Thyroid gland (tissue), 4 donors: ENCODE measurements around the gene ACACA. TPM values are rescaled to one million over a fixed set of nuclear protein-coding genes. Genes with fewer than 3 reads are reported as not detected.
"Not testable (repeated sequence)": the region's sequence is repeated elsewhere in the genome, so short reads cannot be mapped to it uniquely, and the experiment has no call there.

Experiments
- DNase-seq, 2 donors: peaks; one replicate each; pipeline ENCODE4 v3.0.0-alpha.2; 2019
- H3K27ac ChIP-seq, 3 donors: fragments of 200-600 bp; sonication (generic); 1 replicate in 2 of 3; 2 replicates in 1 of 3; pipeline ENCODE4 v1.5.1; 2016 to 2019; ENCODE audit warnings: mild to moderate bottlenecking in 1 of 3, moderate library complexity in 1 of 3
- H3K27me3 ChIP-seq: fragments of 200-600 bp; sonication (generic); one replicate; pipeline ENCODE4 v1.5.1; 2019
- H3K36me3 ChIP-seq, 2 donors: fragments of 200-600 bp; sonication (generic); one replicate each; pipeline ENCODE4 v1.5.1; 2016 to 2019
- H3K4me1 ChIP-seq, 2 donors: fragments of 200-600 bp; sonication (generic); one replicate each; pipeline ENCODE4 v1.5.1; 2017 to 2019
- H3K4me3 ChIP-seq, 3 donors: fragments of 200-600 bp; sonication (generic); replicated peaks in 1 of 3; 1 replicate in 2 of 3; 2 replicates in 1 of 3; pipeline ENCODE4 v1.5.1; 2016; ENCODE audit warnings: mild to moderate bottlenecking in 1 of 3
- H3K9me3 ChIP-seq: fragments of 200-600 bp; sonication (generic); one replicate; pipeline ENCODE4 v1.5.1; 2017
- CTCF ChIP-seq, 6 experiments: fragments of 200-600 bp in 3 of 6; fragments of 450-650 bp in 3 of 6; sonication (generic) in 3 of 6; IDR thresholded peaks; one replicate each; pipeline ENCODE4 v1.5.1; 2016 to 2019; ENCODE audit warnings: antibody characterized with exemption in 6 of 6, mild to moderate bottlenecking in 2 of 6, inconsistent platforms in 1 of 6, moderate library complexity in 1 of 6
- POLR2A ChIP-seq, 2 donors: fragments of 450-650 bp; IDR thresholded peaks; one replicate each; pipeline ENCODE4 v1.6.1; 2017; ENCODE audit warnings: antibody characterized with exemption in 2 of 2, mild to moderate bottlenecking in 2 of 2, moderate library complexity in 1 of 2
- WGBS, 2 donors: methylation state at CpG; one replicate each; pipeline ENCODE4 v1.1.5; 2017; 5-methylcytosine and 5-hydroxymethylcytosine counted together
- intact Hi-C: fragments of 100-400 bp; cut with DNase I; formaldehyde crosslinking; loops from one replicate; pipeline ENCODE4 v1.15.1; 2023
- total RNA-seq, 4 donors: library from RNA; depleted of rRNA; stranded (reverse); fragments of >200 nt; gene quantifications; one replicate each; pipeline ENCODE4 v1.2.3, GENCODE V29; 2016

The ACACA gene
- total RNA-seq, 4 donors from 2014 or later = 27.2 to 55.7 (median 38.4) TPM

- Histone ChIP-seq H3K9me3 (no peaks in the 10 kb centered on the region), H3K4me3 (no peak overlapping the region), H3K27ac (no peak overlapping the region), H3K4me1 (peaks cover 0 to 14% of the 10 kb centered on the region in 2 donors), H3K36me3 (no peaks in the 10 kb centered on the region), H3K27me3 (no peaks in the 10 kb centered on the region)
- intact Hi-C loops = no loop called here
- 39 to 65% methylated on average over 7 of the region's 7 CpGs for WGBS, 2 donors
- no peak for TF ChIP-seq POLR2A (IDR thresholded peaks at IDR 0.05)
- peak in 1 of 2 donors; percentile 16 for DNase-seq
Measured at GRCh38 chr17:37144075-37144701, 262.4 kb downstream of the ACACA start.

- DNase-seq, H3K27me3 ChIP-seq, H3K9me3 ChIP-seq, intact Hi-C loops, H3K36me3 ChIP-seq, H3K4me3 ChIP-seq, H3K27ac ChIP-seq: not testable (repeated sequence)
- H3K4me1 ChIP-seq = peaks cover 0 to 14% of the 10 kb centered on the region in 2 donors
- WGBS, 2 donors = 95 to 97% methylated on average over 3 of the region's 3 CpGs
Measured at GRCh38 chr17:37143558-37143957, 263.1 kb downstream of the ACACA start.

GRCh38 chr17:37142294-37142896 is 264.2 kb downstream of the ACACA start:
- Histone ChIP-seq H3K27ac (no peak overlapping the region), H3K4me3 (no peak overlapping the region), H3K9me3 (no peaks in the 10 kb centered on the region), H3K36me3 (no peaks in the 10 kb centered on the region), H3K4me1 (peaks cover 0 to 14% of the 10 kb centered on the region in 2 donors), H3K27me3 (no peaks in the 10 kb centered on the region)
- no peak for DNase-seq
- WGBS, 2 donors = 89 to 91% methylated on average over 5 of the region's 5 CpGs
- intact Hi-C loops = no loop called here
- TF ChIP-seq POLR2A (IDR thresholded peaks at IDR 0.05) = no peak
- TF ChIP-seq CTCF (IDR thresholded peaks at IDR 0.05) = no peak

DNA sequence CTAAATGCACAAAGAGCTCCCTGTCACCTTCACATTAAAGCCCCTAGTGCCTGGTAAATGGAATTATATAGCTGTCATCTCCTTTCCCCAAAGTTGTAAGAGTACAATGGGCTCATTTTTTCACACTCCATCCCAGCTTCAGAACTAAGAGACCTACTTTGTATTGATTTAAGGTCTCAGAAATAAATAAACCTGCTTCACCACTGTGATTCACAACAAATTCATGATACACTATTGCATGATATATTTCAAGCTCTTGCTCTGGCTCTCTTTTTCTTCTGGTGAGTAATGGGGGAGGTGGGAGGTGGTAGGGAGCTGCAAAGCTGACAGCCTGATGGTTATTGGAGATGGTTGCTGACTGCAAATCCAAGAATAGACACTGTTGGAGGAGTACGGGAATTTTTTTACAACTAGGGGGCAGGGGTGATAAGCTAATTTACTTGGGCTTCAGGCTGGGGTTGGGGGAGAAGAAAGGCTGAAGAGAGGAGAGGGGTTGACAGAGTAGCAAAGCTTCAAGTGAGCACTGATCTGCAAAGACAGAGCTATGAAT is 268.0 kb downstream of the ACACA start:
- TF ChIP-seq POLR2A (IDR thresholded peaks at IDR 0.05) = no peak
- no peak for TF ChIP-seq CTCF (IDR thresholded peaks at IDR 0.05)
- Histone ChIP-seq H3K36me3 (no peaks in the 10 kb centered on the region), H3K4me1 (no peaks in the 10 kb centered on the region), H3K9me3 (no peaks in the 10 kb centered on the region), H3K27ac (no peak overlapping the region), H3K4me3 (no peak overlapping the region), H3K27me3 (no peaks in the 10 kb centered on the region)
- intact Hi-C loops = no loop called here
- no peak for DNase-seq
- 87 to 94% methylated on average over 1 of the region's 1 CpG for WGBS, 2 donors

GRCh38 chr17:37137906-37138514 is 268.6 kb downstream of the ACACA start:
- intact Hi-C loops = no loop called here
- H3K4me1 ChIP-seq = no peaks in the 10 kb centered on the region
- no peak overlapping the region for H3K4me3 ChIP-seq
- no peaks in the 10 kb centered on the region for H3K9me3 ChIP-seq
- TF ChIP-seq POLR2A (IDR thresholded peaks at IDR 0.05) (no peak), CTCF (IDR thresholded peaks at IDR 0.05) (no peak)
- no peaks in the 10 kb centered on the region for H3K27me3 ChIP-seq
- 92 to 97% methylated on average over 6 of the region's 6 CpGs for WGBS, 2 donors
- H3K27ac ChIP-seq = no peak overlapping the region
- H3K36me3 ChIP-seq = no peaks in the 10 kb centered on the region
- DNase-seq = no peak
